NCI-H146 treated with DMSO at 0.1 percent for 48 hours (cell line): ENCODE results near the gene YWHAE.
"Not testable (repeated sequence)": the region's sequence is repeated elsewhere in the genome, so short reads cannot be mapped to it uniquely, and the experiment has no call there.

Experiments used
- DNase-seq: peaks from one replicate; lab custom pipeline; 2025; ENCODE audit not compliant: unreplicated experiment; lab: John Stamatoyannopoulos, UW

YWHAE gene

DNA sequence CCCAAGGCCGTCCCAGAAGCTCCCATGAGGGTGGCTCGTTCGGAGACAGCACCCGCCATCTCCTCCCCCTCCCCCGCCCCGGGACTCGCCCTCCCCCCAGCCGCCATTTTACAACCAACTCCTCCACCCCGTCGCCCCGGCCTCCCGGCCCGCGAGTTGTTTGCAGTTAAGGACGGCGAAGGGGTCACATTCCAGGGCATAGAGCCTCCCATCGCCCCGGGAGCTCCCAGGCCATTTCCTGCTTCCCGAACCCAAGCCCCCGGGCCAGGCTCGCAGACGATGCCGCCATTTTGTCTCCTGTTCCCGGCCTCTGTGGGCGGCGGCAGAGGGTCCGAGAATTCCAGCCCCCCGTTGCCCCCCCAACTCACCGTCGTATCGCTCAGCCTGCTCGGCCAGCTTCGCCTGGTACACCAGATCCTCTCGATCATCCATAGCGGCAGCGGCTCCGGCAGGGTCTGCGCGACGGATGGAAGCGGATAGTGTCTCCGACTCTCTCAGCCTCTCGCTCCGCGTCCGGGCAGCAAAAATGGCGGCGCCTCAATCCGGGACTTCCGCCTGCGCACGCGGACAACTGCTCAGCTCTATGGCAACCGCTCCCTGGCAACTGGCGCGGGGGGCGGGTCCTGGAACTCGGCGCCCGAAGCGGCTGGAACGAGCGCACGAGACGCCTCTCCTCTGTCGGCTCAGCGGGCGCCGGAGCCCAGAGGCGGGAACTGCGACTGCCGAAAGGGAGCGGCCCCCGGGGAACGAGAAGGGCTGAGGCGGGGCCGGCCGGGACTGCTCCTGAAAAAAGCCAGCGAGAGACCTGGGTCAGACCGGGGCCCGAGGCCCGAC is at the start of gene YWHAE:
Gene YWHAE (minus strand): TSS at position 544 of the 834 bp plus-strand sequence. CDS start 112 bp downstream, at position 432.
- DNase-seq, result peak; percentile 95

DNA sequence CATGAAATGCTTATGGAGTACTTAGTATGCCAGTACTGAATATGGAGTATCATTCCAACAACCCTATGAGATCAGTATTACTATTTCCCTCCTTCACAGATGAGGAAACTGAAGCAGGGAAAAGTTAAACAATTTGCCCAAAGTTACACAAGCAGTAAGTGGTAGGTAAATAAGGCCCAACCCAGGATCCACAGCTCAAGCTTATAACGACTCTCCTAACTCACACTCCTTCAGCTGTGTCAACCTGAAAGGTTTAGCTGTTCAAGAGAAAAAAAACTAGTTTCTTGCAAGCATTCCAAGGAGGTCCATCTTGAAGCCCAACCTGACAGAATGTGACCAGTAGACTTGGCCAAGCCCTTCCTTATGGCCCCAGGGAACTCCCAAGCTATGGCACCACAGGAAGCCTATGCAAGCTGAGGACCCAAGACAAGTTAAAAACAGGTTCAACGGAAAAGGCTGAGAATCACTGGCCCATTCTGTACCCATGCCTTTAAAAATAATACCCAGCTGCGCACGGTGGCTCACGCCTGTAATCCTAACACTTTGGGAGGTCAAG is 49.5 kb upstream of the YWHAE start:
- no peak for DNase-seq

- no peak for DNase-seq
These were observed 47.0 kb upstream of the YWHAE start for GRCh38 chr17:1447052-1447451.

GRCh38 chr17:1446201-1446600 is 46.2 kb upstream of the YWHAE start:
- DNase-seq, result no peak

GRCh38 chr17:1445695-1446094 is 45.7 kb upstream of the YWHAE start:
- DNase-seq, result not testable (repeated sequence)

DNA sequence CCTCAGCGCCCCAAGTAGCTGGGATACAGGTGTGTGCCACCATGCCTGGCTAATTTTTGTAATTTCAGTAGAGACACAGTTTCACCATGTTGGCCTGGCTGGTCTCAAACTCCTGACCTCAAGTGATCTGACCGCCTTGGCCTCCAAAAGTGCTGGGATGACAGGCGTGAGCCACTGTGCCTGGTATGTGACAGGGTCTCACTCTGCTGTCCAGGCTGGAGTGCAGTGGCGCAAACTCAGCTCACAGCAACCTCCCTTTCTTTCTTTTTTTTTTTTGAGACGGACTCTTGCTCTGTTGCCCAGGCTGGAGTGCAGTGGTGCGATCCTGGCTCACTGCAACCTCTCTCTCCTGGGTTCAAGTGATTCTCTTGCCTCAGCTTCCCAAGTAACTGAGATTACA is 42.7 kb upstream of the YWHAE start:
- DNase-seq, result not testable (repeated sequence)

DNA sequence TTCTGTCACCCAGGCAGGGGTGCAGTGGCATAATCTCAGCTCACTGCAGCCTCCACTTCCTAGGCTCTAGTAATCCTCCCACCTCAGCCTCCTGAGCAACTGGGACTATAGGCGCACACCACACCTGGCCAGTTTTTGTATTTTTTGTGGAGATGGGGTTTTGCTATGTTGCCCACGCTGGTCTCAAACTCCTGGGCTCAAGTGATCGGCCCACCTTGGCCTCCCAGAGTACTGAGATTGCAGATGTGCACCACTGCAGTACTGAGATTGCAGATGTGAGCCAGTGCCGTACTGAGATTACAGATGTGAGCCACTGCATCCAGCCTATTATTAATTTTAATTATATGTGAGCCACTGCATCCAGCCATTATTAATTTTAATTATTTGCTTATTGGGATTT is 42.2 kb upstream of the YWHAE start:
- DNase-seq, result no peak

DNA sequence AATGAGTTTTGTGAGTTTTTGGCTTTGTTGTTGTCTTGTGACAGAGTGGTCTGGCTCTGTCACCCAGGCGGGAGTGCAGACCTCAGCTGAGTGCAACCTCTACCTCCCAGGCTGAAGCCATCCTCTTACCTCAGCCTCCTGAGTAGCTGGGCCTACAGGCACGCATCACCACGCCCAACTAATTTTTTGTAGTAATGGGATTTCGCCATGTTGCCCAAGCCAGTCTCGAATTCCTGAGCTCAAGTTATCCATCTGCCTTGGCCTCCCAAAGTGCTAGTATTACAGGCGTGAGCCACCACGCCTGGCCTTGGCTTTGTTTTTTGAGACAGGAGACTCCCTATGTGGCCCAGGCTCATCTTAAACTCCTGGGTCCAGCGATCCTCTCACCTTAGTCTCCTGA is 40.9 kb upstream of the YWHAE start:
- no peak for DNase-seq

DNA sequence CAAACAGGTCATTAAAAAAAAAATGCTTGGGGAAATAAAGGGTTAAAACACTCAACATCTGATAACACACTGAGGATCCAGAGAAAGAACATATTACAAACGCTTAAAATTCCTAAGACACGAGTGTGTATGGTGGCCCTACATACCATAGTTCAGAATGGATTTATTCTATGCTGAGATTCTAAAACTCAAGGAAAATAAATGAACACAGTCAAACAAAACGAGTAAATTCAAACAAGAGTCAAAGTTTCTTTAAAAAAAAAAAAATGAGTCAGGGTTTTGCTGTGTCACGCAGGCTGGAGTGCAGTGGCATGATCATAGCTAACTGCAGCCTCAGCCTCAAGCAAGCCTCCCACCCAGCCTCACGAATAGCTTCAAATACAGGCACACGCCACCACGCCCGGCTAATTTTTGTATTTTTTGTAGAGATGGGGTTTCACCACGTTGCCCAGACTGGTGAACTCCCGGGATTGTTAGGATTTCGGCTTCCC is 38.6 kb upstream of the YWHAE start:
- DNase-seq, result no peak

DNA sequence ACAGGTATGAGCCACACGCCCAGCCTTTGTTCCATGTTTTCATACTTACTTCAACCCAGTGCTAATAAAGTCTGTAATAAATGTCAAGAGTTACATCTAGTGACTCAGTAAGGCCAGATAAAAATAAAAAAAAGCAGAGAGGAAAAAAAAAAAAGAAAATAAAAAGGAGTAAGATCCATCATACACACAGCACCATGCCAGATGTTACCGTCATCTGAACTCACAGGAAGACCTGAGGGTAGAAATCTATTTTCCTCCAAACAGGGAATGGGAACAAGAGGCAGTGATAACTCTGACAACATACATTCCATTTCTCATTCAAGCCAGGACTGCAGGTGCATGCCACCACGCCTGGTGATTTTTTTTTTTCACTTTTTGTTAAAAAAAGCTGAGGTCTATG is 35.3 kb upstream of the YWHAE start:
- DNase-seq, result no peak

- DNase-seq, result no peak
These were observed 34.1 kb upstream of the YWHAE start for GRCh38 chr17:1434150-1434549.

- no peak for DNase-seq
These were observed 31.6 kb upstream of the YWHAE start for GRCh38 chr17:1431631-1432104.

DNA sequence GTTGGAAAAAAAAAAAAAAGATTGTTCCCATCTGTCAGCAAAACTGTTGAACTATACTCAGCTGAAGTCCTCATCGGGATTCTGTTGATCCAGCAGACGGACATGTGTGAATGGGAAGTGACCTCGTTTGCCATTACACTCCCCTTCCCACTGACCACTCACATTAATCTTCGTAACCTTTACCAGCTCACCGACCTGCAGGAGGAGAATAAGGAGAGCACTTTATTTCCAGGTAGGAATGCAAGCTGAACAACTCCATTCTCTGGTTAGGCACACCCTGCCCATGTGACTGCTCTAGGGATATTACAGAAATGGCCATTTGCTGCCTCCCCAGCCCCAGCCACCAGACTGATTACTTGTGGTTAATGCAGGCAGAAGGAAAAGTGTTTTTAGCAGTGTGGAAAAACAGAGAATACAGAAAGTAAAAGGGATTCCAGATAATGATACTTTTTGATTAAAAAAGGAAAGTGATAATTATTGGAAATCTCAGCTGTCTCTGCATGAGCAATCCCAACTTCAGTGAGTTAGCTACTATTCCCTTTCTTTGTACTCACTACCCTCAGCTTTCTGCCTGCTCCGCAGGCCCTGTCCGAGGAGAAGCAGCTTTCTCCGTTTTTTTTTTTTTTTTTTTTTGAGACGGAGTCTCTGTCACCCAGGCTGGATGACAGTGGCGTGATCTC is 23.6 kb upstream of the YWHAE start:
- DNase-seq, result no peak

DNA sequence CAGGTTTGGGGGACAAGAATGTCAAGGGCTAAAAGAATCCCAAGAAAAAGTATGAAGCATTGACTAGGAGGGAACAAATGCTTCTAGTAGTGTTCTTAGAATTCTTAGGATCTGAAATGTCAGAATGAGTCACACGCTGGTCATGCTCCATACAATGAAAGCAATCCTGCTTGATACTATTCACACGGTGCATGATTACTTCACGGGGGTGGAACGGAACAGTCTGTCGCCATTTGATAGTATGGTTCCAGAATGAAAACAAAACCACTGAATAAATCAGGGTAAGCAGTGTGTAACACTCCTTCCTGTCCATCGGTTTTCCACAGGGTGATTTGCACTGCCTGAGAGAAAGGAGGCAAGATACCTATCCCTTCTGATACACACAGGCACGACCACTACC is 22.9 kb upstream of the YWHAE start:
- DNase-seq, result no peak

DNA sequence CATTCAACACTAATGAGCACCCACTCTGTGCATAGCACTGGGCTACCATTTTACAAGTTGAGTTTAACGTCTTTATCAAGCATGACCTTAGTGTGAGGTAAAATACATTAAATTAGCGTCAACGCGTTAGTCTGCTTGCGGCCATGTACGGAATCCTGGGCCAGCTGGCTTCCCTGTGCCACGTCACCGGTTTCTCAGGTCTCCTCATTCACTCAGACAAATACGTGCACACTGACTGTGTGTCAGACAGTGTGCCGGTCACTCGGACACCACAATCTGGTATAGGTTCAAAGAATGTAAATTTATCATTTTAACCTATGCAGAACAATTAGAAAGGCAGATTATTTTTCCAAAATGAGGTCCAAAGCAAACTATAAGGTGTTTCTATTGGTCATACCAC is 21.4 kb upstream of the YWHAE start:
- DNase-seq, result no peak

DNA sequence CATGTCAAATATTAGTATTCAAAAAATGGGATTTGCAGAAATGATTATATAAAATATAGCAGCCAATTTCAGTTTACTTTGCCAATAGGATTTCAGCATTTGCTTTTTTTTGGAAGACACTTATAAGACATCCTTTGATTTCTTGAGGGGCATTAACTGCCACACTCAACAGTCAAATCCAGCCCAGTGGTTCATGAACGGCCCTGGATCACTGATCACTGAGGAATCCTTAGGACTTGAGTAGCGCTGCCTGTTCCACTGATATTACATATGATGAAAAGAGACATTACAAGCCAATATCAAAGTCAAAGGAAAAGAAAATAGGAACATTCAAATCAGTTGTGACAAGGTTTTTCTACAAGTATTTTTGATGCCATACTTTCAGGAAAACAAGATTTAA is 21.0 kb upstream of the YWHAE start:
- no peak for DNase-seq

DNA sequence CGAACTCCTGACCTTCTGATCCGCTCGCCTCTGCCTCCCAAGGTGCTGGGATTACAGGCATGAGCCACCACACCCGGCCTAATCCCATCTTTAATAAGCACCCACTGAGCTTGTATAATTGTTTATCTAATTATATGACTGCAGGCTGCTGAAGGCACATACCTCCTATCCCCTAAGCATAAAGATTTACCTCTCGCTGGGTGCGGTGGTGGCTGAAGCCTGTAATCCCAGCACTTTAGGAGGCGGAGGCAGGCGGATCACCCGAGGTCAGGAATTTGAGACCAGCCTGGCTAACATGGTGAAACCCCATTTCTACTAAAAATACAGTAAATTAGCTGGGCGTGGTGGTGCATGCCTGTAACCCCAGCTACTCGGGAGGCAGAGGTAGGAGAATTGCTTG is 20.1 kb upstream of the YWHAE start:
- no peak for DNase-seq

DNA sequence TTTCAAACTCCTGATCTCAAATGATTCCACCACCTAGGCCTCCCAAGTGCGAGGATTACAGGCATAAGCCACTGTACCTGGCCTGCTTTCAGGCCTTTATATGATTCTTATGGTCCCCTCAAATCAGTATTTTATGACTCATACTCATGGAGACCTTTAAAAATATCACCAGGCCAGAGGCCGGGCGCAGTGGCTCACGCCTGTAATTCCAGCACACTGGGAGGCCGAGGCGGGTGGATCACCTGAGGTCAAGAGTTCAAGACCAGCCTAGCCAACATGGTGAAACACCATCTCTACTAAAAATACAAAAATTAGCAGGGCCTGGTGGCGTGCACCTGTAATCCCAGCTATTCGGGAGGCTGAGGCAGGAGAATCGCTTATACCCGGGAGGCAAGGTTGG is 18.5 kb upstream of the YWHAE start:
- DNase-seq, result not testable (repeated sequence)

DNA sequence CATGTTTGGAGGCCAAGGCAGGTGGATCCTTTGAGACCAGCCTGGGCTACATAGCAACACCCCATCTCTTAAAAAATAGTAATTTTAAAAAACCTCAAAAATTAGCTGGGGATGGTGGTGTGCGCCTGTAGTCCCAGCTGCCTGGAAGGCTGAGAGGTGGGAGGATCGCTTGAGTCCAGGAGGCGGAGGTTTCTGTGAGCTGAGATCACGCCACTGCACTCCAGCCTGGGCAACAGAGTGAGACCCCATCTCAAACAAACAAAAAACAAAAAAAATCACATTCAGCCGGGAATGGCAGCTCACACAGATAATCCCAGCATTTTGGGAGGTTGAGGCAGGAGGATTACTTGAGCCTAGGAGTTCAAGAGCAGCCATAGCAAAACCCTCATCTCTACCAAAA is 16.4 kb upstream of the YWHAE start:
- no peak for DNase-seq

- no peak for DNase-seq
These were observed 14.6 kb upstream of the YWHAE start for GRCh38 chr17:1414634-1415033.

- no peak for DNase-seq
These were observed 14.1 kb upstream of the YWHAE start for GRCh38 chr17:1414001-1414574.
